ENCODE results near the gene PCBP1. TPM values are rescaled to one million over a fixed set of nuclear protein-coding genes. Genes with fewer than 3 reads are reported as not detected.
A peak's percentile ranks its signal among the peaks of the same experiment; 100 is the strongest.

Gene PCBP1
- total RNA-seq, 1 donor, result 55.7 TPM

DNA sequence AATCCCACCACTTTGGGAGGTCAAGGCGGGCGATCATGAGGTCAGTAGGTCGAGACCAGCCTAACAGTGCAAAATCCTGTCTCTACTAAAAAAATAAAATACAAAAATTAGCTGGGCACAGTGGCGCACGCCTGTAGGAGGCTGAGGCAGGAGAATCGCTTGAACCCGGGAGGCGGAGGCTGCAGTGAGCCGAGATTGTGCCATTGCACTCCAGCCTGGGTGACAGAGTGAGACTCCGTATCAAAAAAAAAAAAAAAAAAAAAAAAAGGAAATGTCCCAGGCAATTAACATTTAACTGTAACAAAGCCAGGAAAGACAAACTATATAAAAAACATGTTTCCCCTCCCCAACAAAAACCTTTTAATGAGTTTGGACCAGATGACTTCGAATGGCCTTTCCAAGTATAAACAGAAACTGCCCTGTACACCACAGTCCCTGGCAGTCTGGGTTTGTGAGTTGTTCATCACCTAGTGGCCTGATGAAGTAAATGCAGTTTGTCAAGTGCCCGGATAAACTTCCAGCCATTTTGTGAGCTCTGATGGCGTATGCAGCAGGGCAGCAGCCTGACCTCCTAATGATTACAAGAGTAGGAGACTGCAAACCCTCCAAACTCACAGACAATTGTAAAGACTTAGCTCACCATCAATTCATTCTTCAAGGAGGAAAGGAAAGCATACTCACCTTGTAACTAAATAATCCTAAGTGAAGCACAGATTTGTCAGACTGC, 16.6 kb upstream of the PCBP1 start:
- peak; percentile 97 for DNase-seq (ENCODE audit: insufficient read length, low spot score, missing footprints)
- Histone ChIP-seq H4K20me1 (ENCODE audit: insufficient read depth, low read length) (no peaks in the 10 kb centered on the region), H3K4me1 (ENCODE audit: insufficient read depth, low read length) (peaks cover 18% of the 10 kb centered on the region), H3K79me2 (ENCODE audit: insufficient read depth, low read length) (no peaks in the 10 kb centered on the region), H3K27me3 (ENCODE audit: insufficient read depth, low read length) (no peaks in the 10 kb centered on the region), H3K27ac (ENCODE audit: low read depth, low read length) (peak overlapping the region; percentile 83), H3K4me3 (ENCODE audit: insufficient read depth, low read length) (no peak overlapping the region), H3K4me2 (ENCODE audit: insufficient read depth, low read length) (peak overlapping the region; percentile 57), H3K9me3 (ENCODE audit: low read depth, low read length) (no peaks in the 10 kb centered on the region), H2AFZ (ENCODE audit: low read length) (peak overlapping the region; percentile 91), H3K36me3 (ENCODE audit: insufficient read depth, low read length) (peaks cover 9% of the 10 kb centered on the region)
- peak; percentile 91 for TF ChIP-seq CTCF (IDR thresholded peaks at IDR 0.05; ENCODE audit: extremely low read depth, low read depth, low read length)

- H3K9me3 ChIP-seq (ENCODE audit: low read depth, low read length), result no peaks in the 10 kb centered on the region
- H3K27ac ChIP-seq (ENCODE audit: low read depth, low read length), result no peak overlapping the region
- no peak overlapping the region for H2AFZ ChIP-seq (ENCODE audit: low read length)
- DNase-seq (ENCODE audit: insufficient read length, low spot score, missing footprints), result no peak
- no peak for TF ChIP-seq CTCF (IDR thresholded peaks at IDR 0.05; ENCODE audit: extremely low read depth, low read depth, low read length)
- no peak overlapping the region for H3K4me3 ChIP-seq (ENCODE audit: insufficient read depth, low read length)
- H3K79me2 ChIP-seq (ENCODE audit: insufficient read depth, low read length), result no peaks in the 10 kb centered on the region
- no peak overlapping the region for H3K4me2 ChIP-seq (ENCODE audit: insufficient read depth, low read length)
- H3K27me3 ChIP-seq (ENCODE audit: insufficient read depth, low read length), result no peaks in the 10 kb centered on the region
- H4K20me1 ChIP-seq (ENCODE audit: insufficient read depth, low read length), result no peaks in the 10 kb centered on the region
- H3K36me3 ChIP-seq (ENCODE audit: insufficient read depth, low read length), result peaks cover 18% of the 10 kb centered on the region
- peaks cover 18% of the 10 kb centered on the region for H3K4me1 ChIP-seq (ENCODE audit: insufficient read depth, low read length)
Measured at GRCh38 chr2:70073493-70073892, 13.8 kb upstream of the PCBP1 start.

DNA sequence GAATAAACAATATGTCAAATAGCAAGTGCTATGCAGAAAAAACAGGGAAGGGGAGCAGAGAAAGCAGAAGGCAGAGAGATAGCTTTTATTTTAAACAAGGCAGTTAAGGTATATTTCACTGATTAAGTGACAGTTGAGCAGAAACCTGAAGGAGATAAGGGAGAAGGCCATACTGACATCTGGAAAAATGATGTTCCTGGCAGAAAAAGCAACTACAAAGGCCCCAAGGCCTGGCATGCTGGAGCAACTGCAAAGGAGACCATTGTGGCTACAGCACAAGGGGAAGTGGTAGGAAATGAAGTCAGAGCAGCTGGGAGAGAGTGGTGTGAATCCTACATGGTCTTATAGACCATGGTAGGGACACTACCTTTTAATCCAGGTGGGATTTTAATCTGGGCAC, 8.9 kb upstream of the PCBP1 start:
- H3K4me2 ChIP-seq (ENCODE audit: insufficient read depth, low read length), result no peak overlapping the region
- no peak overlapping the region for H3K4me3 ChIP-seq (ENCODE audit: insufficient read depth, low read length)
- H2AFZ ChIP-seq (ENCODE audit: low read length), result no peak overlapping the region
- H3K79me2 ChIP-seq (ENCODE audit: insufficient read depth, low read length), result no peaks in the 10 kb centered on the region
- H3K4me1 ChIP-seq (ENCODE audit: insufficient read depth, low read length), result no peaks in the 10 kb centered on the region
- H4K20me1 ChIP-seq (ENCODE audit: insufficient read depth, low read length), result no peaks in the 10 kb centered on the region
- H3K27ac ChIP-seq (ENCODE audit: low read depth, low read length), result no peak overlapping the region
- H3K9me3 ChIP-seq (ENCODE audit: low read depth, low read length), result no peaks in the 10 kb centered on the region
- H3K27me3 ChIP-seq (ENCODE audit: insufficient read depth, low read length), result no peaks in the 10 kb centered on the region
- H3K36me3 ChIP-seq (ENCODE audit: insufficient read depth, low read length), result peaks cover 32% of the 10 kb centered on the region
- DNase-seq (ENCODE audit: insufficient read length, low spot score, missing footprints), result no peak
- TF ChIP-seq CTCF (IDR thresholded peaks at IDR 0.05; ENCODE audit: extremely low read depth, low read depth, low read length), result no peak

GRCh38 chr2:70080610-70081200, 6.6 kb upstream of the PCBP1 start:
- Histone ChIP-seq H3K9me3 (ENCODE audit: low read depth, low read length) (no peaks in the 10 kb centered on the region), H4K20me1 (ENCODE audit: insufficient read depth, low read length) (no peaks in the 10 kb centered on the region), H2AFZ (ENCODE audit: low read length) (no peak overlapping the region), H3K27me3 (ENCODE audit: insufficient read depth, low read length) (no peaks in the 10 kb centered on the region), H3K27ac (ENCODE audit: low read depth, low read length) (no peak overlapping the region), H3K79me2 (ENCODE audit: insufficient read depth, low read length) (peaks cover 9% of the 10 kb centered on the region), H3K4me3 (ENCODE audit: insufficient read depth, low read length) (no peak overlapping the region), H3K4me1 (ENCODE audit: insufficient read depth, low read length) (peaks cover 14% of the 10 kb centered on the region), H3K4me2 (ENCODE audit: insufficient read depth, low read length) (no peak overlapping the region), H3K36me3 (ENCODE audit: insufficient read depth, low read length) (peaks cover 39% of the 10 kb centered on the region)
- no peak for DNase-seq (ENCODE audit: insufficient read length, low spot score, missing footprints)
- TF ChIP-seq CTCF (IDR thresholded peaks at IDR 0.05; ENCODE audit: extremely low read depth, low read depth, low read length), result no peak
